SKM-1 treated with dmso at 0.1 percent for 144 hours (cell line): Measurements from ENCODE around the gene COL26A1.
"Not testable (repeated sequence)": the region's sequence is repeated elsewhere in the genome, so short reads cannot be mapped to it uniquely, and the experiment has no call there.

ENCODE experiments used
- DNase-seq: peaks from one replicate; lab custom pipeline; 2025; ENCODE audit not compliant: unreplicated experiment; lab: John Stamatoyannopoulos, UW

COL26A1 gene

DNA sequence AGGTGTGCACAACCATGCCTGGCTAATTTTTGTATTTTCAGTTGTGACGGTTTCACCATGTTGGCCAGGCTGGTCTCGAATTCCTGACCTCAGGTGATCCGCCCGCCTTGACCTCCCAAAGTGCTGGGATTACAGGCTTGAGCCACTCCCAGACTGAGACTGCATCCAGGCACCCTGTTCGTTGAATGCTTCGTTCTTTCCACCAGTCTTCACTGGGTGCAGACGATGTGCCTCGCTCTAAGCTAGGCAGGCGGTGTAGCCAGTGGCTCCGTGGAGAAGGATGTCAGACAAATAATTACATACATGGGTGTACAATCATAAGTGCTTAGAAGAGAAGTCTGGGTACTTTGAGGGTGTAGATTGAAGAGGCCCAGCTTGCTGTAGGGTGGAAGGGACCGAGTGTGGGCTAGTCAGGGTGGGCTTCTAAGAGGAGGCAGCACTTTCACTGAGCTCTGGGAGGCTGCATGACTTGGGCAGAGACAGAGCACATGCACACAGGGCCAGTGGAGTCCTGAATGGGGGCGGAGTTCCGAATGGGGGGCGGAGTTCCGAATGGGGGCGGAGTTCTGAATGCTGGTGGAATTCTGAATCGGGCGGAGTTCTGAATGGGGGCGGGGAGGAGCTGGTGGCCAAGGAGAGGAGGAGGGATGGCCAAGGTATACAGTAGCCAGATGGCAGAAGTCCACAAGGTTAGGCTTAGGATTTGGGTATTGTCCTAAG, 74.3 kb downstream of the COL26A1 start:
- DNase-seq = no peak

DNA sequence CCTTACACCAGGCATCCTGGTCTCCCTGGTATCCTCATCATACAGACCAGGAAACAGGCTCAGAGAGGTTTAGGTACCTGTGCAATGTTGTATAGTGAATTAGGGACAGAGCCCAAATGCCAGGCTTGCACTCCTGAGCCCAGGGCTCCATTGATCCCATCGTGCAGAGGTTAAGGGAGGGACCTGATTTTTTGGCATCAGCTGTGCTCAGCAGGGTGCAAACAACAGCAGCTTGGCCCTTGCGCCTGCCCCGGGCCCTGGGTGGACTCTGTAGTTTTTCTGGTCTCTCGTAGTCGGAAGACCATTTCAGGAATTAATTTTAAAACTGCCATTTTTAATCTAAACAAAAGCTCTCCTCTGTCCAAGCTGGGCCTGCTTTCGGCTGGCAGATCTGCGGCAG, 79.2 kb downstream of the COL26A1 start:
- no peak for DNase-seq

DNA sequence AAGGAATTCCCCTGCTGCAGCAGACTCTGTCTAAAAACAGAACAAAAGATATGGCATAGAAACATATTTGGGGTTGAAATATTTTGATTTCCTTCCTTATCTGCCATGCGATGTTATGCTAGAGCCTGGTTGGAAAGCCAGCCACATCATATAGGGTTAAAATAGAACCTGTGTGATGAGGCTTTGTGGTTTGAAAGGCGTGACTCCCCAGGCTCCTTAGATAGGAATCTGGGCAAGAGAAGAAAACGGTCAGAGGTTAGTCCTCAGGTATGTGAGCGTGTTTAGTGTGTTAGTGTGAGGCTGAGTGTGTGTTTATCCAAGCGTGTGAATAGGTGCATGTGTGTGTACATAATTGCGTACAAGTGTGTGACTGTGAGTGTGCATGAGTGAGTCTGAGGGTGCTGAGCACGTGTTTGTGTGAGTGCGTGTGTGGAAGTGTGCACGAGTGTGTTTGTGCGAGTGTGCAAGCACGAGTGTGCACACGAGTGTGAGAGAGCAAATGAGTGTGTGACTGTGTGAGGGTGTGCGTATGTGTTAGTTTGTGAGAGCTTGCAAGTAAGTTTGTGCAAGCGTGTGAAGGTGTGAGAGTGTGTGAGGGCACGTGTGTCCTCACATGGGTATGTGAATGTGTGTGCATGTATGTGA, 79.9 kb downstream of the COL26A1 start:
- no peak for DNase-seq

DNA sequence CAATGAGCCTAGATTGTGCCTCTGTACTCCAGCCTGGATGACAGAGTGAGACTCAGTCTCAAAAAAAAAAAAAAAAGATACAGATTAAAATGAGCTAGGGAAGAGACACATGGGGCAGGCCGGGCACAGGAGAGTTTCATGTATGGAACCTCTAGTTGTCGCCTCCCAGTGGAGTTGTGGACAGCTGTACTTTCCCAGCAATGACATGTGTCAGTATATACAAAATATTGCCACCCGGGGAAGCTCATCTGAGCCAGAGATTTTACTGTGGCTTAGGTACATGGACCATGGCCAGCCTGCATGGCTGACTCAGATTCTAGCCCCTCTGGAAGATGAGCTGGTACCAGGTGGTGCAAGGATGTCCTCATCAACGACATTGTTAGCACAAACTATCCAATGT, 87.4 kb downstream of the COL26A1 start:
- no peak for DNase-seq

DNA sequence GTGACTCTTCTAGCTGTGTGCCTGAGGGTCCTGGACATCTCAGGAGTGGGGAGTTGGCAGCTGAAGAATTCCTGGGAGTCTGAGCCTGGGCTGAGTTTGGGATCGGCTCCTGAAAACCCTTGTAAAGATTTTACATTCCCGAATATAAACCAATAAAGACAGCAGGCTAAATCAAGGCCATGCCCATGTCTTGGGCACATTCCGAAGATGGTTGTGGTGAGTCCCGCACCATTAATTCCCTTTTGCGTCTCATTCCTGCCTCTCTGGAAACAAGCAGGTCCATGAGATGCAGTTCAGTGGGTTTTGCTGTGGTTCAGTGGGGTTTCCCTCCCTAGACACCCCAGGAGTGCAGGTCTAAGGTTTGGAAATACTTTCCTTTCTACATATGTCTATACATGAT, 90.9 kb downstream of the COL26A1 start:
- no peak for DNase-seq

DNA sequence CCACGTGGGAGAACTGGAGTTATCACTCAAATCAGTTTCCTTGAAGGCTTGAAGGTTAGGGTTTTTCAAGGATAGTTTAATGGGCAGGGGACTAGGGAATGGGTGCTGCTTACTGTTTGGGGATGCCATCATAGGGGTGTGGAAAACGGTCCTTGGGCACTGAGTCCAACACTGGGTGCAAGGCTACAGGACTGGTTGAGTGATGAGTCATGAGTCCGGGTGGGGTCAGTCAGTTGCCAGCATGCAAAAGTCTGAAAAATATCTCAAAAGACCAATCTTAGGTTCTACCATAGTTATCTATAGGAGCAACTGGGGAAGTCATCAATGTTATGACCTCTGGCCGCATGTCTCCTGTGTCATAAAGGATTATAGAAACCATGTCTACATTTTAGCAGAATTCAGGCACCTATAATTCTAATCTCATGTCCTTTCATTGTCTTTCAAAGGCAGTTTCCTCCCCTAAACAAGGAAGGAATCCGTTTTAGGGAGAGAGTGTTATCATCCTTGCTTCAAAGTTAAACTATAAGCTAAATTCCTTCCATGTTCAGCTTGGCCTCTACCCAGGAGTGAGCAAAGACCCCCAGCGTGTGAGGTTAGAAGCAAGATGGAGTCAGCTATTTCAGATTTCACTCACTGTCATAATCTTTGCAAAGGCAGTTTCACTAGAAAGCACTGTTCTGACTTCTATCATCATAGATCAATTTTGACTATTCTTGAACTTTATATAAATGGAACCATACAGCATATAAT, 94.5 kb downstream of the COL26A1 start:
- no peak for DNase-seq

DNA sequence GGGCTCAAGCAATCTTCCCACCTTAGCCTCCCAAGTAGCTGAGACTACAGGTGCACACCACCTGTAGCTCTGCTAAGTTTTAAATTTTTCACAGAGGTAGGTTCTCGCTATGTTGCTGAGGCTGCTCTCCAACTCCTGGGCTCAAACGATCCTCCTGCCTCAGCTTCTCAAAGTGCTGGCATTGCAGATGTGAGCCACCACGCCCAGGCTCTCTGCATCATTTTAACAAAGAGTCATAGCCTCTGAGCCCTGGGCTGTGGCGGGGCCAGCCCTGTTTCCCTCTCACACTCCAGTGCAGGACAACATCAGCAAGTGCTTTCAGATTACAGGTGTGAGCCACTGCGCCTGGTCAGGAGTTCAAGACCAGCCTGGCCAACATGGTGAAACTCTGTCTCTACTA, 102.5 kb downstream of the COL26A1 start:
- no peak for DNase-seq

DNA sequence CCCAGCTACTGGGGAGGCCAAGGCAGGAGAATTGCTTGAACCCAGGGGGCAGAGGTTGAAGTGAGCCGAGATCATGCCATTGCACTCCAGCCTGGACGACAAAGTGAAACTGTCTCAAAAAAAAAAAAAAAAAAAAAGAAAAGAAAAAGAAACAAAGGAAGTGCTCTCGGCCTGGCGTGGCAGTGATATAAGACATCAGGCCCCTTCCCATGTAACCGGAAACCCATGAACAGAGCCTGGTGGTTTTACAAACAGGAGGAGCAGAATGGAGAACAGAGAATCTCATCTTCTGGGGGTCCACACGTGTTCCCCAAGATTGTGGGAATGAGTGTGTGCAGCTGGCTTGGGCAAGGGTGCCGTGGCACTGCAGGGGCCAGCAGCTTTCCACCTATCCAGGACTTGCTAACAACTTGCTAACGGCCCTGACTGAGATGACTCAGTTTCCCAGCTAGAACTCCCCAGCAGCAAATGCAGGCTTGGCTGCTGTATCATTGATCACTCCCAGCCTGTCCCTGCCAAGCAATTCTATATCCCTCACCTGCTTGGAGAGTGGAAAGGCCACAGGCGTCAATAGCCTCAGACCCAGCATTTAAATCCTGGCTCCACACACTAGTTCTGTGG, 103.0 kb downstream of the COL26A1 start:
- DNase-seq = no peak

DNA sequence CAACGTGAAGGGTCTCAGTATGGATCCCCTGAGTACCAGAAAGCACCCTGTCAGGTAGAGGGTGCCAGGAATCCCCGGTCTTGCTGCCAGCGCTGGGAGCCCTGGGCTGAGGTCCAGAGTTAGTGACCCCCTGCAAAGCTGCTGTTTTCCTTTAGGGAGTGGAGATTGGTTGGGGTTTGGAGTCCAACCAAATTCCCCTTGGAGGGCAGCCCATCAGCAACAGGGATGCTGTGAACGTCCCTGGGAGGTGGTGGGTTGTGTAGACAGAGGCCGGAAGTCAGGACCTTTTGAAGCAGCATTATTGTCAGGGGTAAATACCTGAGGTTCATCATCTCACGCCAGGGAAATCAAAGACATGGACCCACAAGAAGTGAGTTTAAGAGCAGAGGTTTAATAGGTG, 104.2 kb downstream of the COL26A1 start:
- DNase-seq = no peak

DNA sequence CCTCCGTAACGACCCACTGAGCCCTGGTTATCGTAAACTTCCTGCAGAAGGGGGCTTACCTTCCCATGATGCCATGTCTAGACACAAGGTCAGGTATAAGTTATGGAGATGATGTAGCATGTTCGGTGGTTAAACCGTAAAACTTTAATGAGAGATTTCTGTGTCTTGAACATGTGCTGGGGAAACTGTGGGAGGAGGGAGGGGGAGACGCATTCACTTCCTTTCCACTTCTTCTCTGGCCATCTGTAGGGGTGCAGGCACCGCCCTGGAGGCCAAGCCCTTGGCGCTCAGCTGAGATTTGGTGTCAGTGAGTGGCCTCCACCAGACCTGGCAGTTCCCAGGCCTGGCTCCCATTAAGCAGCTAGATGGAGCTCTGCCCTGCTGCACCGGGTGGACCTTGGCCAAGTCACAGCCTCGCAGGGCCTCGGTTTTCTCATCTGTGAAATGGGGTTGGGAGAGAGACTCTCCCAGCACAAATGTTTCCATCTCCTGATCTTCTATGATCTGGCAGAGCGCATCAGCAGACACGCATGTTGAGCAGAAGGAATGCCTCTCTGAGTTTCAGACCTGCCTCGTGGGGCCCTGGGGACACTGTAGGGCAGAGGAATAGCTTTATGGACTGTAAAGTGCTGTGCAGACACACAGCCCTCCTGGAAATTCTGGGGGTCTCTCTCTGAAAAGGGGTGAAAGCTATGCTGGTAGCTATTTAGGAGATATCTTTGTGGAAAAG, 106.0 kb downstream of the COL26A1 start:
- DNase-seq = no peak

DNA sequence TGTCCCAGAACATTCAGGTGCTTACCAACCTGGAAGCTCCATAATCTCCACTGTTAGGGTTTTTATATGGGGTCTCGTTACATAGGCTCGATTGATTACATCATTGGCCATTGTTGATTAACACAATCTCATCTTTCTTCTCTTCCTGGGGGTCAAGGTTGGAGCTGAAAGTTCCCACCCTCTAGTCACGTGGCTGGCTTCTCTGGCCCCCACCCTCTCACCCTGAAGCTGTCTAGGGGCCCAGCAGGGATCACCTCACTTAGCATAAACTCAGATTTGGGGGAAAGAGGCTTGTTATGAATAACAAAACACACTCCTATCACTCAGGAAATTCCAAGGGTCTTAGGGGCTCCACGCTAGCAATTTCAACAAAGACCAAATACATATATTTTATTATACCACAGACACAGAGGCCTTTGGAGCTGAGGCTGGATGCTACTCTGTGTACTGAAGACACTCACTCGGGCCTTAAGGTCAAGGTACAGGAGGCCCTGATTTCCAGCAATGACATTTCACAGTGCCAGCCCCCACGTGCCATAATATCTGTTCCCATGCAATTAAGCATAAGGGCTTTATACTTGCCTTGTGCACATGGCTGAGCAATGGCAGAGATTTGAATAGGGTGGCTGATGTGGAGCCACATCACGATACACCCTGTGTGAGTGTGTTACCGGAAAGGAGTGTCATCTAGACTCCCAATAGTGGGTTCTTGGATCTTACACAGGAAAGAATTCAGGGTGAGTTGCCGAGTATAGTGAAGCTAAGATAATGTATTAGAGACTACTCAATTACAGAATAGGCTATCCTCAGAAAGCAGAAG, 108.2 kb downstream of the COL26A1 start:
- no peak for DNase-seq

DNA sequence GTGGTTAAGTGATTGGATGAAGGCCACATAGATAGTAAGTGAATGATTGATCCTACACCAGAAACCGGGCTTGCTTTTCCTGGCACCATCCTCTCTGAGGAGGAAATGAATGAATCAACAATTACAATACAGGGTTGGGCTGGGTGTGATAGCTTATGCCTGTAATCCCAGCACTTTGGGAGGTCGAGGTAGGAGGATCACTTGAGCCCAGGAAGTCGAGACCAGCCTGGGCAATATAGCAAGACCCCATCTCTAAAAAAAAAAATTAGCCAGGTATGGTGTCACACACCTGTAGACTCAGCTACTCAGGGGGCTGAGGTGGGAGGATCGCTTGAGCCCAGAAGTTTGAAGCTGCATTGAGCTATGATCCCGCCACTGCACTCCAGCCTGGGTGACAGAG, 111.5 kb downstream of the COL26A1 start:
- DNase-seq = no peak

DNA sequence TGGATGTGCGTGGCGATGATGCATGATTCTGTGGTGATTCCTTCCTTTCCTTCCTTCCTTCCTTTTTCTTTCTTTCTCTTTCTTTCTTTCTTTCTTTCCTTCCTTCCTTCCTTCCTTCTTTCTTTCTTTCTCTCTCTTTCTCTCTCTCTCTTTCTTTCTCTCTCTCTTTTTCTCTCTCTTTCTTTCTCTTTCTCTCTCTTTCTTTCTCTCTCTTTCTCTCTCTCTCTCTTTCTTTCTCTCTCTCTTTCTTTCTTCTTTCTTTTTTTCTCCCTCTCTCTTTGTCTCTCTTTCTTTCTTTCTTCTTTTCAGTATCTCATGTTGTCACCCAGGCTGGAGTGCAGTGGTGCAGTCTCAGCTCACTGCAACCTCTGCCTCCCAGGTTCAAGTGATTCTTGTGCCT, 113.0 kb downstream of the COL26A1 start:
- DNase-seq = not testable (repeated sequence)

DNA sequence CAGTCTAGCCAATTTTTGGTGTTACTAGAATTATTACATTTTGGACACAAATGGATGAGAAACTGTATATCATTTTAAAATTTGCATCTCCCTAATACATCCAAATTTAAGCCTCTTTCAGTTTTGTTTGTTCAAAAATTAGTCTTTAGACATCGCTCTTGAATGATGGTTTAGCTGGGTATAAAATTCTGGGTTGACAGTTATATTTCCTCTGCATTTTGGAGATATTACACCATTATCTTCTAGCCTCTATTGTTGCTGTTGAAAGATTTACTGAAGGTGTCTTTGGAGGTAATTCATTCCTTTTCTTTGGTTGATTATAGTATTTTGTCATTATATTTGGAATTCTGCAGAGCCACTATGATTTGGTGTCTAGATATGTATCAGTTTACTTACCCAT, 116.5 kb downstream of the COL26A1 start:
- no peak for DNase-seq

DNA sequence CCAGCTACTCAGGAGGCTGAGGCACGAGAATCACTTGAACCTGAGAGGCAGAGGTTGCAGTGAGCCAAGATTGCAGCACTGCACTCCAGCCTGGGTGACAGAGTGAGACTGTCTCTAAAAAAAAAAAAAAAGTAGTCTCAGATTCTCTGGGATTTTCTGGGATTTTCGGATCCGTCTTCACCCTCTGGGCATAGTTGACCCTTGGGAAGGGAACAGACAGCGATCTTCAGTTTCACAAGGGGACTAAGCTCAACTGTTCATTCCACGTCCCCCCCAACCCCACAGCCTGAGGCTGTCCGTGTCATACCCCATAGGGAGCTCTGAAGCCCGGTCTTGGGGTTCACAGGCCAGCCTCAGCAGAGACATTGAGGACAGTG, 123.4 kb downstream of the COL26A1 start:
- DNase-seq = not testable (repeated sequence)

DNA sequence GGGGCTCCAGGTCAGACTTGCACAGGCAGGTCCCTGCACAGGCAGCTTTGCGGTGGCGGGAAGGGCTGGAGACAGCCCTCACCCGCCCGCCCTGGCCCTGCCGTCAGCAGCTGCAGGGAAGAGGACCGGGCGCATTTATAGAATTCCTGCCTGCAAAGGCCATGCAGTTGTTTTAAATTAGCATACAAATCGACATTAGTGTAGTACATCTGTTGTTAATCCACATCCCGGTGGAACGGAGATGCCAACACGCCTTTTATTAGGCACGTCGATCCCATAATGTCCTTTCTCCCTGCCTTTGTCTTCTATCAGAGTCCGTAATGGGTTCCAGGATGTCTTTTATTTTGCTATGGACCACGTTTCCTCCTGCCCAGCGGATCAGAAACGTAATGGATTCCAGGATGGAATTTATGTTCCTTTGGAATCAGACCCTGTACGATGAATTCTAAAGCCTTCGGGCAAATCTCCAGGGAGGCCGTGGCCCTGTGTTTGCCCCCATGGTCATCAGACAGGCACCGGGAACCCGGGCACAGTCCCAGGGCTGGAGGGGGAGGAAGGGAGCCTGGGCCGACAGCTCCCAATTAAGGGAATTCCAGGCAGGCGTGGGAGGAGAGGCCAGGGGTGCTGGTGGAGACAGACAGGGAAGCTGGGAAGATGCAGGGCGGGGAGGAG, 123.9 kb downstream of the COL26A1 start:
- DNase-seq = no peak

DNA sequence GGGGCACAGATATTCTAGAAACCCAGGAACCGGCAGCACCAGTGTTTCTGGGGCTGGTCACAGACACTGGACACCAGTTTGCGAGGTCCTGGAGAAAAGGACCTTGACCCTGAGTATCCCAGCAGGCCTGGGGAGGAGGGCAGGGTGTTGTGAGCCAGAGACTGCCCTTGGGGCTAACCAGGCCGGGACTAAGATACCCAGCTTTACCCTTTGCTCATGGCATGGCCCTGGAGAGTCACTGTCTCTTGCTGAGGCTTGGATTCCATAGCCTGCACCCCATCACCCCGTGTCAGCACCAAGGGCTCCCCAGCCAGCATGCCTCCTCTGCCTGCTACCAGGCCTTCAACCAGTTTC, 124.4 kb downstream of the COL26A1 start:
- DNase-seq = no peak

DNA sequence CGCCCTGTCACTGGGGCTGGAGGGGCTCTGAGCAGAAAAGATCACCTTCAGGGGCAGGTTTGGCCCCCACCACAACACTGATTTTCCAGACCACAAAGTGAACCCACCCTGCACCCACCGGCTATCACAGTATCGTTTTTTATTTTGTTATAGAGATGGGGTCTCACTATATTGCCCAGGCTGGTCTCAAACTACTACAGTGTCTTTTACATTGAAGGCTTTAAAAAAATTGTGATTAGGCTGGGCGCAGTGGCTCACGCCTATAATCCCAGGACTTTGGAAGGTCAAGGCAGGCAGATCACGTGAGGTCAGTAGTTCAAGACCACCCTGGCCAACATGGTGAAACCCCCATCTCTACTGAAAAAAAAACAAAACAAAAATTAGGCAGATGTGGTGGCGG, 125.1 kb downstream of the COL26A1 start:
- DNase-seq = no peak

DNA sequence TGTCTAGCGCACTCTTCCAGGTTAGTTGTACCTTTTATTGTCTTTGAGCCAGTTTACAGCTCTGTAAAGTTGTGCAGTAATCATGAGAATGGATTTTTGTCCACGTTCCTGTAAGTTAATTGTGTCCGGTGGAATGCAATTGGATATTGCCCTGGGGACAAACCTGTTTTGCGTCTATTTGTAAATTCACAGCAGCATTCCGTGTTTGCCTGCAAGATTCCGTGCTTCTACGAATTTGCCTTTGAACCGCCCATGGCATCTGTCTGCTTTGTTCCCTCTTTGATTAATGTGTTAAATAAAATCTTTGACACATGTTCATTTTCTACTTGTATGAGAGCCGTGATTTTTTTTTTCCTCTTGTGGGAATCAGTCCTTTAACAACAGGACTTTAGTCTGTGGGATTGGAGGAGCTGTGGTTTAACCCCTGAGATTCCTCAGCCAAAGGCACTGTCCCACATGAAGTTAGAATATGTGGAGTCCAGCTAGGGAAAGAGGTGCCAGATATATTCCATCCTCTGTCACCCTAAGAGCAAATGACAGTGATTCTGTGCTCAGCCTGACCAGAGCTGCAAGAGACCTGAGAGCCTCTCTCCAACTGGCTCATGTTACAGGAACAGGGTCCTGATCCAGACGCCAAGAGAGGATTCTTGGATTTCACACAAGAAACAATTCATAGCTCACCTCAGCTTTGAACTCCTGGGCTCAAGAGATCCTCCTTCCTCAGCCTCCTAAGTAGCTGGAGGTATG, 126.3 kb downstream of the COL26A1 start:
- DNase-seq = no peak
